T-helper 9 cell (primary cell): Measurements from ENCODE around the gene BCL10.
A peak's percentile ranks its signal among the peaks of the same experiment; 100 is the strongest.

Experiments used
- DNase-seq: peaks from one replicate; pipeline ENCODE4 v3.0.0-alpha.2; 2020

BCL10 gene

GRCh38 chr1:85297855-85298629 is 21.6 kb upstream of the BCL10 start:
- peak; percentile 37 for DNase-seq

GRCh38 chr1:85297538-85297854 is 21.1 kb upstream of the BCL10 start:
- DNase-seq = no peak

DNA sequence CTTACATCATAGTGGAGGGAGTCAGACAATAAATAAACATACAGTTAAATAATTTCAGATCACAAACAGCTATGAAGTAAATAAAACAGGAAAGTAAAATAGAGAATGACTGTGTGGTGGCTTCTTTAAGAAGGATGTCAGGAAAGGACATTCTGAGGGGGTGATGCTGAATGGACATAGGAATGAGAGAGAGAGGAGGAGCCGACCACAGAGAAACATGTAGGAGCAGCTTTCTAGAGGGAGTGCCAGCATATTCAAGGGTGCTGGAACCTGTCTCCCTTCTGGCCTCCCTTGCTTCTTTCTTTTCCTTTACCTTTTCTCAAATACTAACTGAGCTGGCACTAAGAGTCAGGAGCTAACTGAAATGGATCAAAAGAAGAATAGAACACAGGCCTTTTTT is 20.5 kb upstream of the BCL10 start:
- DNase-seq = no peak

- no peak for DNase-seq
Measured at GRCh38 chr1:85295654-85296053, 19.2 kb upstream of the BCL10 start.

DNA sequence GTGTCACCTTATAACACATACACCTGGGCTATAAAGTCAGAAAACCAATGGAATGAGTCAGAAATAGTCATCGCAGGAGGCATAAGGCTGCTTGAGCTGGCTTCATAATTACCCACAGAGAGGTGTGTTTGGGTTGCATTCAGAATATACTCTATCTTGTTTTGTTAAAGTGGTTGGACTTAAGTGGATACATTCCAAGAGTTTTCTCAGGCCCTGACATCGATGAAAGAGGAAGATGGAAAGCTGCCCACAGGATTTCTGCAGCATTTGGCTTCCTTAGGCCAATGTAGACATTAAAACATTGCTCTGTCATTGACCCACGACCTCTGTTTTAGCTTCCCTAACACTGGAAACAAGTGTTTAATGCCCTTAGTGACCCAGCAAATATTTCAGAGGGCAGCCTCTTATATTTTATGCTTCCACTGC is 18.6 kb upstream of the BCL10 start:
- no peak for DNase-seq

DNA sequence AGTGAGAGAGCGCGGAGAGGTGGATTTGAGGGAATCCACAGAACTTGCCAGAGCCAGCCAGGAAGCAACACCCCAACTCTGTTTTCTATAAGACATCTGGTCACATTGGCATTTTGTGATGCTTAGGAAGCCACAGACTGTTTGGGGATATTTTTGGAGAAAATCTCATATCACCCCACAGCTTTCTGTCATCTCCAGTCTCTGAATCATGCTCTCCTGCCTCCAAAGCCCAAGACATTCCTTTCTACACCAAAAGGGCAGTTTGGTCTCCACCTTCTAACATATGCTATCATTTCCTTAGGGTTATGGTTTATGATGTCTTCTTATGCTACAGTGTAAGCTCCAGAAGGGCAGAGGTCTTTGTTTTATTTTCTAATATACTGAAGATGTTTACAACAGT is 14.4 kb upstream of the BCL10 start:
- DNase-seq = no peak

GRCh38 chr1:85289848-85290335 is 13.5 kb upstream of the BCL10 start:
- DNase-seq = no peak

GRCh38 chr1:85289207-85289847 is 12.9 kb upstream of the BCL10 start:
- no peak for DNase-seq

DNA sequence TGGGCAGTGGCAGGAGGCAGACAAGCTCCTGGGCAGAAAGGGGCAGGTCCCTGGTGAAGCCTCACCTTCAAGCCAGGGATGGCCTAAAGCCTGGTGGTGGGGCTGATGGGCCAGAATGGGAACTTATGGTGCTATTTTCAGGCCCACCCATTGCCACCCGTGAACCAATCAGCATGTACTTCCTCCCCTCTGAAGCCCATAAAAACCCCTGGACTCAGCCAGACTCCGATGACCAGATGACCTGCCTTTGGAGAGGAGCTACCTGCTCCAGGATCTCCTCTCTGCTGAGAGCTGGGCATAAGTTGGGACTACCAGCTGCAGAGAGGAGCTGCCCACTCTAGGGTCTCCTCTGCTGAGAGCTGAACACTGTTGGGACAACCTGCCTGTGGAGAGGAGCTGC is 7.8 kb upstream of the BCL10 start:
- no peak for DNase-seq

GRCh38 chr1:85283475-85284199 is 7.2 kb upstream of the BCL10 start:
- DNase-seq = no peak

DNA sequence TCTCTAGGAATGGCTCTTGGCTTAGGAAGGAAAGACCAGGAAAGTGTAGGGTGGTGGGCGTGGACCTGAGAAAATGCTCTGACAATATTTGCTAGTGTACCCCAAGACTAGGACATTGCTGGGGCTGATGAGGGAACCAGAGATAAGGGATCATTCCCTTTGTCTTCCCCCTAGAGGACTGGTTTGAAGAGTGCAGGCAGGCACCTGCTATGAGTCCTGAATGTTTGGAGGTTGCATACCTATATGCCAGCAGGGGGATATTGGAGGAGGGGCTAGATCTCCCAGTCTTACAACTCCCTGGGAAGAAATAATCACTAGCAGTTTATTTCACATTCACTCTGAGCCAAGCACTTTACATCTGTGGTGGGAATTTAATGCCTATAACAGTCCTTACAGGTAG is 6.0 kb upstream of the BCL10 start:
- no peak for DNase-seq

GRCh38 chr1:85280636-85281035 is 4.2 kb upstream of the BCL10 start:
- DNase-seq = no peak

DNA sequence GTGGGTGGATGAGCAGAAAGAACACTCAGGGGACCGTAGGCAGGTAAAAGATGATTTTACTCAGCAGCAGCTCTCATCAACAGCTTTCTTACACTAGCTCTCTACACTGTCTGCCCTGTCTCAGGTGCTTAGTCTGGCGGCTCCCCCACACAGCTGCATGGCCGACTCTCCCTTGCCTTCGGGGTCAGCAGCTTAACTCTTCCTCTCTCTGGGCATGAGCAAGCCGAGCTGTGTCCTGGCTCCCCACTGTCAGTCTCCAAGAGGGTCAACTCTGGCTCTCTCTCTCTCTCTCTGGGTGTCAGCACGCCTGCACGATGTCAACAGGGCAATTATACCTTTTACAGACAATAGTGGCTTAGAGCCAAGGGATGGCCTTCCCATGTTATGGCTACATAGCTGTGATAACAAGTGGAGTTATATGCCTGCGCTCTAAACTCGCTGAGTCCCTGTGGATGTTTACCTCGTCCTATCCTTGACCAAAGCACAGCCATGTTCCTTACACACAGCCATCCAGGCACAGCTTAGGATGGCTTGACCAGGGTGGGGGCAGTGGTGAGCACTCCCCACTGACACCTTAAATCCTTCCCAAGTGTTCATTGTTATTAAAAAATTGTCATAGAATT is 3.1 kb upstream of the BCL10 start:
- no peak for DNase-seq

GRCh38 chr1:85278853-85279314 is 2.5 kb upstream of the BCL10 start:
- no peak for DNase-seq

DNA sequence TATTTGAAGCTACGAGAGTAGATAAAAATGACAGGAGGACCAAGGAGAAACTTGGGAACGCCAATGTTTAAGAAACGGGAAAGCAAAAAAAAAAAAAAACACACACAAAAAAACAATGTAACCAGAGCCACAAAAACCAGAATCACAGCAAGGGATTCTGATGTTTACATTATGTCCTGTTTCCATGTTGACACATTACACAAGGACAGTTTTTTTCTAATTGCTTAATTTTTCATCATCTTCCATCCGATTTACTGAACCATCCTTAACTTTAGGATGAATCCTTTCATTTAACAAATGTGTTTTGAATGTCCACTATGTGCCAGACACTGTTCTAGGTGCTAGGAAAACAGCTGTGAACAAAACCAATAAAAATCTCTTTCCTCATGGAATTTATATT is 1.4 kb upstream of the BCL10 start:
- no peak for DNase-seq

GRCh38 chr1:85276978-85277639 is 677 bp upstream of the BCL10 start:
- DNase-seq = no peak

GRCh38 chr1:85275701-85276214 is 674 bp downstream of the BCL10 start:
- peak; percentile 8 for DNase-seq

- DNase-seq = no peak
Measured at GRCh38 chr1:85274969-85275453, 1.4 kb downstream of the BCL10 start.

- DNase-seq = no peak
Measured at GRCh38 chr1:85273397-85273796, 3.0 kb downstream of the BCL10 start.

DNA sequence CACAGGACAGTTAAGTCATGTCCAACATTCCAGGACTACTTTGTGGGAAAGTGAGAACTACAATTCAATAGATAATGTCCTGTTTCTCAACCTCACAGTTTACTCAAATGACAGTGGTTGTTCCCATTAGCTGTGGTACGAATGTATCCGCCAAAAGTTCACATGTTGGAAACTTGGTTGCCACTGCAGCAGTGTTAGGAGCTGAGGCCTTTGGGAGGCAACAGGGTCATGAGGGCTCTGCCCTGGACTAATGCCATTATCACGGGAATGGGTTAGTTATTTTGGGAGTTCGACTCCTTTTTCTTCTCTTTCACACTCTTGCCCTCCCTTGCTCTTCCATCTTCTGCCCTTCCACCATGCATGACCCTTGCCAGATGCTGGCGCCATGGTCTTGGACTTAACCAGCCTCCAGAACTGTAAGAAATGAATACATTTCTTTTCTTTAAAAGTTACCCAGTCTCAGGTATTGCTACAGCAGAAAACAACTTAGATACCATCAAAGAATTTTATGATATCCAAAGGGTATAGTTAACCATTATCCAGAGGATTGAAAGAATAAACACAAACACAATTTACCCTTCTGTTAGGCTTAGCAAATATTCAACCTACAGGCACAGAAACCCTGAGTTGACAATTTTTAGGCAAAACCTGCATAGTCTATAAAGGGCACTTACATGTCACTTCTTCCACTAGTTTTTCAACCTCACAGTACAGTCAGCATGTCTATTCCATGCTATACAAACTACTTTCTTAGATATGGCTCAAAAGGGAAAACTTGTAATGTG is 7.4 kb downstream of the BCL10 start:
- DNase-seq = no peak

GRCh38 chr1:85267313-85267712 is 9.1 kb downstream of the BCL10 start:
- DNase-seq = no peak

DNA sequence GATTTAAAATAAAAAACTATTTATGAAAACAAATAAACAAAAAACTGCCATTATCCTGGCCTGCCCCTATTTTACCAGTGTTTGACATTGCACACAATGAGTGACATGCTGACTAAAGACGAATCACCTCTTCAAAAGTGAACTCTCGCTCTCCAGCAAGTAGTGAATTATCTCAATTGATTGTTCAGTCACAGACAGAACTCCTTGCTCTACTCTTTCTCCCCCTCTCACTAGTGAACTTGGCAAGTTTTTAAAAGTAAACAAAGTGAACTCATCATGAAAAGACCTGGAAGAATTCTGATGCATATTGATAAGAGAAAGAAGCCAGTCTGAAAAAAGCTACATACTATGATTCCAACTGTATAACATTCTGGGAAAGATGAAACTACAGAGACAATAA is 12.3 kb downstream of the BCL10 start:
- DNase-seq = no peak
